ENCODE results near the gene OSBPL2. TPM values are rescaled to one million over a fixed set of nuclear protein-coding genes. Genes with fewer than 3 reads are reported as not detected.

OSBPL2 gene
- total RNA-seq, 4 donors from 2014 or later = 46.9 to 60.8 (median 50.8) TPM

GRCh38 chr20:62229667-62230066 lies 8.7 kb upstream of the OSBPL2 start:
- WGBS, 2 donors = 60 to 68% methylated on average over 4 of the region's 4 CpGs
- no peak for TF ChIP-seq CTCF (IDR thresholded peaks at IDR 0.05)
- DNase-seq = no peak
- H3K27ac ChIP-seq = no peak overlapping the region
- H3K4me3 ChIP-seq (replicated peaks in 1 of 3) = no peak overlapping the region
- intact Hi-C loops (cut with DNase I) = no loop called here
- H3K36me3 ChIP-seq = no peaks in the 10 kb centered on the region
- no peaks in the 10 kb centered on the region for H3K27me3 ChIP-seq
- H3K9me3 ChIP-seq = no peaks in the 10 kb centered on the region
- H3K4me1 ChIP-seq = no peaks in the 10 kb centered on the region

GRCh38 chr20:62230276-62230675 lies 8.0 kb upstream of the OSBPL2 start:
- 94 to 95% methylated on average over 2 of the region's 2 CpGs for WGBS, 2 donors
- Histone ChIP-seq H3K36me3 (no peaks in the 10 kb centered on the region), H3K27me3 (no peaks in the 10 kb centered on the region), H3K9me3 (no peaks in the 10 kb centered on the region), H3K27ac (no peak overlapping the region), H3K4me1 (no peaks in the 10 kb centered on the region), H3K4me3 (replicated peaks in 1 of 3) (no peak overlapping the region)
- no peak for TF ChIP-seq CTCF (IDR thresholded peaks at IDR 0.05)
- no peak for TF ChIP-seq POLR2A (IDR thresholded peaks at IDR 0.05)
- no peak for DNase-seq
- intact Hi-C loops (cut with DNase I) = no loop called here

GRCh38 chr20:62230696-62231095 lies 7.6 kb upstream of the OSBPL2 start:
- TF ChIP-seq CTCF (IDR thresholded peaks at IDR 0.05) (no peak), POLR2A (IDR thresholded peaks at IDR 0.05) (no peak)
- Histone ChIP-seq H3K27me3 (no peaks in the 10 kb centered on the region), H3K4me1 (no peaks in the 10 kb centered on the region), H3K9me3 (no peaks in the 10 kb centered on the region), H3K4me3 (replicated peaks in 1 of 3) (no peak overlapping the region), H3K27ac (no peak overlapping the region), H3K36me3 (no peaks in the 10 kb centered on the region)
- intact Hi-C loops (cut with DNase I) = no loop called here
- DNase-seq = no peak
- WGBS, 2 donors = 88 to 89% methylated on average over 3 to 10 of the region's 10 CpGs

- 79 to 100% methylated on average over 2 to 3 of the region's 6 CpGs for WGBS, 2 donors
- H3K9me3 ChIP-seq = no peaks in the 10 kb centered on the region
- TF ChIP-seq POLR2A (IDR thresholded peaks at IDR 0.05) (no peak), CTCF (IDR thresholded peaks at IDR 0.05) (no peak)
- intact Hi-C loops (cut with DNase I) = no loop called here
- H3K27ac ChIP-seq = no peak overlapping the region
- no peaks in the 10 kb centered on the region for H3K27me3 ChIP-seq
- H3K36me3 ChIP-seq = no peaks in the 10 kb centered on the region
- no peak overlapping the region for H3K4me3 ChIP-seq (replicated peaks in 1 of 3)
- no peak for DNase-seq
- no peaks in the 10 kb centered on the region for H3K4me1 ChIP-seq
Measured at GRCh38 chr20:62231292-62231691, 7.0 kb upstream of the OSBPL2 start.

GRCh38 chr20:62232194-62232593 lies 6.1 kb upstream of the OSBPL2 start:
- no peak for TF ChIP-seq POLR2A (IDR thresholded peaks at IDR 0.05)
- no peak for TF ChIP-seq CTCF (IDR thresholded peaks at IDR 0.05)
- Histone ChIP-seq H3K27ac (no peak overlapping the region), H3K9me3 (no peaks in the 10 kb centered on the region), H3K27me3 (no peaks in the 10 kb centered on the region), H3K4me1 (no peaks in the 10 kb centered on the region), H3K36me3 (no peaks in the 10 kb centered on the region), H3K4me3 (replicated peaks in 1 of 3) (no peak overlapping the region)
- DNase-seq = no peak
- WGBS, 2 donors = 85 to 87% methylated on average over 5 to 7 of the region's 7 CpGs
- intact Hi-C loops (cut with DNase I) = no loop called here
